SK-N-SH treated with all-trans-retinoic acid at 6 μM for 48 hours (cell line): ENCODE results near the gene TEX44.

Source experiments
- ARNTL ChIP-seq: fragments of 450-650 bp; formaldehyde crosslinking; IDR thresholded peaks from 2 replicates; pipeline ENCODE4 v1.5.0; 2020; ENCODE audit warnings: low read depth, mild to moderate bottlenecking, moderate library complexity, borderline replicate concordance
- CREB5 ChIP-seq: fragments of 250-450 bp; sonication (Bioruptor Pico); IDR thresholded peaks from 2 replicates; pipeline ENCODE4 v1.5.1; 2020; ENCODE audit warnings: low read depth, mild to moderate bottlenecking, moderate library complexity
- GLIS3 ChIP-seq: fragments of 250-450 bp; sonication (Bioruptor Pico); IDR thresholded peaks from 2 replicates; pipeline ENCODE4 v1.5.0; 2020; ENCODE audit warnings: mild to moderate bottlenecking, moderate library complexity
- PATZ1 ChIP-seq: fragments of 250-450 bp; sonication (Bioruptor Pico); IDR thresholded peaks from 2 replicates; pipeline ENCODE4 v1.8.0; 2020; ENCODE audit warnings: mild to moderate bottlenecking, moderate library complexity, borderline replicate concordance
- POU6F1 ChIP-seq: fragments of 250-450 bp; sonication (Bioruptor Pico); IDR thresholded peaks from 2 replicates; pipeline ENCODE4 v1.8.0; 2021; ENCODE audit warnings: low read depth, mild to moderate bottlenecking, moderate library complexity, borderline replicate concordance
- PPARA ChIP-seq: fragments of 250-450 bp; sonication (Bioruptor Pico); IDR thresholded peaks from 2 replicates; pipeline ENCODE4 v1.5.0; 2020; ENCODE audit warnings: mild to moderate bottlenecking, borderline replicate concordance
- RARB ChIP-seq: fragments of 250-450 bp; sonication (Bioruptor Pico); IDR thresholded peaks from 2 replicates; pipeline ENCODE4 v1.8.0; 2021; ENCODE audit warnings: mild to moderate bottlenecking, moderate library complexity
- TSHZ2 ChIP-seq: fragments of 250-450 bp; sonication (Bioruptor Pico); IDR thresholded peaks from 2 replicates; pipeline ENCODE4 v1.5.0; 2020; ENCODE audit warnings: mild to moderate bottlenecking, moderate library complexity
- ZFP3 ChIP-seq: fragments of 250-450 bp; sonication (Bioruptor Pico); IDR thresholded peaks from 2 replicates; pipeline ENCODE4 v1.5.0; 2020; ENCODE audit warnings: mild to moderate bottlenecking, moderate library complexity
- ZFP30 ChIP-seq: fragments of 450-650 bp; formaldehyde crosslinking; IDR thresholded peaks from 2 replicates; pipeline ENCODE4 v1.5.0; 2022; ENCODE audit warnings: mild to moderate bottlenecking, moderate library complexity

GRCh38 chr2:231545105-231545902 lies 47.4 kb upstream of the TEX44 start:
- TF ChIP-seq GLIS3 (CRISPR knock-in tag) (no peak), CREB5 (CRISPR knock-in tag) (no peak), PATZ1 (CRISPR knock-in tag) (no peak), POU6F1 (CRISPR knock-in tag) (no peak), ARNTL (CRISPR knock-in tag) (no peak), PPARA (CRISPR knock-in tag) (no peak), ZFP30 (no peak), TSHZ2 (no peak), RARB (CRISPR knock-in tag) (no peak), ZFP3 (CRISPR knock-in tag) (no peak)
